Activated naive CD4-positive, alpha-beta T cell treated with anti-CD3 and anti-CD28 coated beads, Interleukin-2, amount 10 ng/mL, durations not matched to agents 7 days and 5 days (primary cell): ENCODE measurements around the gene CASP3.
"Not testable (repeated sequence)": the region's sequence is repeated elsewhere in the genome, so short reads cannot be mapped to it uniquely, and the experiment has no call there.

Experiments used
- CTCF ChIA-PET: fragments of 350-600 bp; sonication (Branson Sonifier 250); formaldehyde crosslinking; loops from one replicate; lab custom pipeline; 2021; ENCODE audit warnings: antibody characterized with exemption; lab: Charles Lee
- DNase-seq: peaks from one replicate; pipeline ENCODE4 v3.0.0-alpha.2; 2020
- H3K27ac Mint-ChIP-seq: one replicate; pipeline ENCODE4 v1.8.0; 2021; ENCODE audit warnings: mild to moderate bottlenecking, moderate library complexity, mixed read lengths
- H3K27me3 Mint-ChIP-seq: one replicate; pipeline ENCODE4 v1.8.0; 2021; ENCODE audit warnings: mild to moderate bottlenecking, mixed read lengths
- H3K36me3 Mint-ChIP-seq: one replicate; pipeline ENCODE4 v1.8.0; 2021; ENCODE audit warnings: mixed read lengths
- H3K4me1 Mint-ChIP-seq: one replicate; pipeline ENCODE4 v1.8.0; 2021; ENCODE audit warnings: mixed read lengths
- H3K4me3 Mint-ChIP-seq: one replicate; pipeline ENCODE4 v1.8.0; 2021; ENCODE audit warnings: mild to moderate bottlenecking, moderate library complexity, mixed read lengths
- H3K9me3 Mint-ChIP-seq: one replicate; pipeline ENCODE4 v1.8.0; 2021; ENCODE audit warnings: mixed read lengths

The CASP3 gene

GRCh38 chr4:184635381-184635780 is 13.9 kb downstream of the CASP3 start:
- CTCF ChIA-PET, result no interaction called here
- no peaks in the 10 kb centered on the region for H3K27me3 Mint-ChIP-seq
- DNase-seq, result no peak
- peaks cover 26% of the 10 kb centered on the region for H3K4me1 Mint-ChIP-seq
- H3K9me3 Mint-ChIP-seq, result no peaks in the 10 kb centered on the region
- no peak overlapping the region for H3K27ac Mint-ChIP-seq
- H3K4me3 Mint-ChIP-seq, result no peak overlapping the region
- peaks cover 67% of the 10 kb centered on the region for H3K36me3 Mint-ChIP-seq

DNA sequence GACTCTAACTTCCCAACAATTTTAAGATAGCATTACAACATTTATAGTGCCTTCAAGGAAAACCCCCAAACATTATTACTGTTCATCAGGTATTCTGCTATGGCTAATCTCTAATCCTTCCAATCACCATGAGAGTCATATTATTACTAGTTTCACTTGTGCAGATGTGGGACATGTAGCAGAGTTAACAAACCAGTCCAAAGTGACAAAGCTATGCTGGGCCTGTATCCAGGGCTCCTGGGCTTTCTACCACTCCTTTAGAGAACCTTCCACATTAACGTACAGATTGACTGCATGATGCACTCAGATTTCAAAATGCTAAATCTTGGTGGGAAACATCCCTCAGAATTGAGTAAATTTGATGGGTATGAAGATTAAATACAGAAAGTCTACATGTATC is 16.4 kb downstream of the CASP3 start:
- Mint-ChIP-seq H3K27me3 (no peaks in the 10 kb centered on the region), H3K9me3 (no peaks in the 10 kb centered on the region), H3K4me1 (peaks cover 4% of the 10 kb centered on the region), H3K36me3 (peaks cover 65% of the 10 kb centered on the region), H3K27ac (no peak overlapping the region), H3K4me3 (no peak overlapping the region)
- DNase-seq, result no peak
- CTCF ChIA-PET, result no interaction called here

- H3K27ac Mint-ChIP-seq, result peak overlapping the region; percentile 21
- no peak overlapping the region for H3K4me3 Mint-ChIP-seq
- H3K4me1 Mint-ChIP-seq, result peaks cover 40% of the 10 kb centered on the region
- DNase-seq, result no peak
- CTCF ChIA-PET, result interaction anchor here (1.2 kb wide), 1 partner anchor 9 kb away, joined by 4 read pairs; no protein-coding TSS in a partner anchor
- H3K36me3 Mint-ChIP-seq, result peaks cover 74% of the 10 kb centered on the region
- H3K27me3 Mint-ChIP-seq, result no peaks in the 10 kb centered on the region
- no peaks in the 10 kb centered on the region for H3K9me3 Mint-ChIP-seq
Measured at GRCh38 chr4:184628103-184628502, 21.1 kb downstream of the CASP3 start.

DNA sequence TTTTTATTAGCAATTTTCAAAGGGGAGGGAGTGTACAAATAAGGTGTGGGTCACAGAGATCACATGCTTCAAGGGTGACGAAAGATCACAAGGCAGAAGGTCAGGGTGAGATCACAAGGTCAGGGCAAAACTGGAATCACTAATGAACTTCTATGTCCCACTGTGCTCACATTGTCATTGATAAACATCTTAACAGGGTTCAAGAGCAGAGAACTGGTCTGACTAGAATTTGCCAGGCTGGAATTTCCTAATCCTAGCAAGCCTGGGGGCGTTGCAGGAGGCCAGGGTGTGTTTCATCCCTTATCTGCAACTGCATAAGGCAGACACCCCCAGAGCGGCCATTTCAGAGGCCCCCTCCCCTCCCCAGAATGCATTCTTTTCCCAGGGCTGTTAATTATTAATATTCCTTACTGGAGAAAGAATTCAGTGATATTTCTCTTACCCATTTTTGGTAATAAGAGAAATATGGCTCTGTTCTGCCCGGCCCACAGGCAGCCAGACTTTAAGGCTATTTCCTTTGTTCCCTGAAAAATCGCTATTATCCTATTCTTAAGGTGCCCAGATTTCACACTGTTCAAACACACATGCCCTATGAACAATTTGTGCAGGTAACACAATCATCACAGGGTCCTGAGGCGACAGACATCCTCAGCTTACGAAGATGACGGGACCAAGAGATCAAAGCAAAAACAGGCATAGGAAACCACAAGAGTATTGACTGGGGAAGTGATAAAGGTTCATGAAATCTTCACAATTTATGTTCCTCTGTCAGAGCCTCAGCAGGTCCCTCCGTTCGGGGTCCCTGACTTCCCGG is 23.3 kb downstream of the CASP3 start:
- DNase-seq, H3K4me3 Mint-ChIP-seq, H3K9me3 Mint-ChIP-seq, H3K27me3 Mint-ChIP-seq, CTCF ChIA-PET: not testable (repeated sequence)
- H3K4me1 Mint-ChIP-seq, result peaks cover 40% of the 10 kb centered on the region
- H3K27ac Mint-ChIP-seq, result peak overlapping the region; percentile 67
- H3K36me3 Mint-ChIP-seq, result peaks cover 67% of the 10 kb centered on the region

DNA sequence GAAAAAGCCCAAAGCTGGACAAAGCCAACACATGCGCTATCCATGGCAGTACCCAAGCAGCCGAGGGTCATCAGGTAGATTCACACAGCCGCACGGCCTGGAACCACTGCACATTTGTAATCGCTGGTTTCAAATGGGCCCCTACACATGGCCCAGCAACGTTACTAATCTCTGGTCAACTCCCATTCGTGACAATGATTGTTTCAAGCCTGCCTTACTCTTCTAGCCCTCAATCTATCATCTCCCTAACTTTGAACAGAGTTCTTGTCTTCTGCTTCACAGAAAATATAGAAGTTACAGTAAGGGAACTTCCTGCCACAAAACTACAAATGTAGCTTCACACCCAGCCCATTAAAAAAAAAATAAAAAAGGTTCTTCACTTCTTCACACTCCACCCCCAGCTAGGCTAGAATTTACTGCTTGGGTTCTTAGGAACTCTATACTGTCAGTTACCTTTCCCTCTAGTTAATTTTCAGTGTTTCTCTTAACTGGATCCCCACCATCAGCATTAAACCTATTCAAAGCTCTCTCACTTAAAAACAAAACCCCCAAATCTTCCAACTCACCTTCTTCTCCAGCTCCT is 24.2 kb downstream of the CASP3 start:
- DNase-seq, result no peak
- CTCF ChIA-PET, result no interaction called here
- Mint-ChIP-seq H3K36me3 (peaks cover 58% of the 10 kb centered on the region), H3K27ac (peak overlapping the region; percentile 67), H3K9me3 (no peaks in the 10 kb centered on the region), H3K4me1 (peaks cover 40% of the 10 kb centered on the region), H3K27me3 (no peaks in the 10 kb centered on the region), H3K4me3 (no peak overlapping the region)

- H3K4me3 Mint-ChIP-seq, CTCF ChIA-PET, H3K27me3 Mint-ChIP-seq, H3K9me3 Mint-ChIP-seq, H3K27ac Mint-ChIP-seq, DNase-seq: not testable (repeated sequence)
- Mint-ChIP-seq H3K36me3 (peaks cover 54% of the 10 kb centered on the region), H3K4me1 (peaks cover 40% of the 10 kb centered on the region)
Measured at GRCh38 chr4:184624504-184624903, 24.7 kb downstream of the CASP3 start.

- H3K27ac Mint-ChIP-seq, result no peak overlapping the region
- peaks cover 30% of the 10 kb centered on the region for H3K36me3 Mint-ChIP-seq
- no peaks in the 10 kb centered on the region for H3K27me3 Mint-ChIP-seq
- DNase-seq, result no peak
- peaks cover 24% of the 10 kb centered on the region for H3K4me1 Mint-ChIP-seq
- no peak overlapping the region for H3K4me3 Mint-ChIP-seq
- no peaks in the 10 kb centered on the region for H3K9me3 Mint-ChIP-seq
- CTCF ChIA-PET, result no interaction called here
Measured at GRCh38 chr4:184621518-184621917, 27.7 kb downstream of the CASP3 start.

DNA sequence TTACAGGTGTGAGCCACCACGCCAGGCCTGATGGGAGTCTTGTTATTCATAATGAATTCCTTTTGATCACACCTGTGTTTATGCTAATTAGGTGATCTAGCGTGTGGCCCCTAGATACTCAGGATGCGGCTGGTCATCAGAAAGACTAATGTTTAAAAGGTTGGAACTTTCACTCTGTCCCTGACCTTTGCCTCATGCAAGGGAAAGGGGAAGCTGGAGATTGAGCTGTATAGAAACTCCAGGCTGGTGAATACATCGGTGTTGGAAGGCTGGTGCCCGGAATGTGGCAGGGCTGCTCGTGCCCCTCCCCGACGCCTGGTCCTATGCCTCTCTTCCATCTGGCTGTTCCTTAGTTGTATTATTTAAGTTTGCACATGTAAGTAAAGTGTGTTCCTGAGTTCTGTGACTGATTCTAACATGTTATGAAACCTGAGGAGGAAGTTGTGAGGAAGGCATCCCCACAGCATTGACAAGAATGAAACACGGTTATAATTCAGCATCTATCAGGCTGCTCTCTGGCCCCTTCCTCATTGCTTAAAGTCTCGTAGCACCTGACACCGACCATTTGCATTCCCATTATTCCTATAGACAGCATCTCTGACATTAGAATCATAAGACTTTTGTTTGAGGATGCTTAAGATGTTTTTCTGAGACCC is 28.9 kb downstream of the CASP3 start:
- Mint-ChIP-seq H3K4me3 (no peak overlapping the region), H3K27ac (no peak overlapping the region), H3K4me1 (peaks cover 12% of the 10 kb centered on the region), H3K9me3 (peaks cover 1% of the 10 kb centered on the region), H3K36me3 (peaks cover 21% of the 10 kb centered on the region), H3K27me3 (no peaks in the 10 kb centered on the region)
- CTCF ChIA-PET, result no interaction called here
- no peak for DNase-seq

GRCh38 chr4:184617600-184618196 is 31.5 kb downstream of the CASP3 start:
- Mint-ChIP-seq H3K4me1 (no peaks in the 10 kb centered on the region), H3K36me3 (peaks cover 6% of the 10 kb centered on the region), H3K27ac (no peak overlapping the region), H3K27me3 (no peaks in the 10 kb centered on the region), H3K4me3 (no peak overlapping the region), H3K9me3 (peaks cover 18% of the 10 kb centered on the region)
- no peak for DNase-seq
- CTCF ChIA-PET, result no interaction called here

DNA sequence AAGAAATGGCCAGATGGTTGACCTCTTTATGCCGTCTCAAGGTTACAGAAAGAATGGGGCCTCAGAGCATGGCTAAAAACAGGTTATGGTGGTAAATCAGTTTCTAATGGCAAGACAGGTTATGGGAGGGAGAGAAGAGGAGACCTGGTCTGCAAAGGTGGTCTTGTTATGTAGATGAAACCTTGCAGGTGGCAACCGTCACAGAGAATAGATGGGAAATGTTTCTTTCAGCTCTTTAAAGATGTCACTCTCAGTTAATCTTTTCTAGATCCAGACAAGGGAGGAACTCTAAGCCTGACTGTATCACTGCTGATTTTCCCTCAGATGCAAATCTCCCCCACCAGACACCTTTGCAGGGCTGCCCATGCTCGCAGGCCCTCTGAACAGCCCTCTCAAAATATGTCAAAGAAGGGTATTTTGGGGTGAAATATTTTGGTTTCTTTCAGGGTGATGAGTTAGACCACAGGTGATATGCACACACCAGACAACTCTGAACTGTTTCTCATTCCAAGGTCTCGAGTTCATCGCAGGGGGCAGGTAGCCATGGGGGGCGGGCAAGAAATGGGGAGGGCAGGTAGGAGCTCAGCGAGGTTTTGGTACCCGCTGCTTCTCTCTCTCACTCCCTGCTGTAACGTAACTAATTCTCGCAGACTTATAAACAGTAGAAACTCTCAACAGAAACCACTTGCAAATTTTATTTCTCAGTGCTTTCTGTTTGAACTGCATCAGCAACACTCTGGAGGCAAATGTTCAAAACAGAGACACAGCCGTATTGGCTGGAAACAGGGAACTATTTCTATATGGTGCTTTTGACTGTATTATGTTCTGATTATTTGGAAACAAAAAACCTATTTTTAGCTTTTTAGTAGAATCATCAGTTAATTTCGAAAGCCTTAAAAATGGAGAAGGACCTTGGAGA is 32.4 kb downstream of the CASP3 start:
- Mint-ChIP-seq H3K9me3 (peaks cover 18% of the 10 kb centered on the region), H3K4me3 (no peak overlapping the region), H3K4me1 (no peaks in the 10 kb centered on the region), H3K27me3 (no peaks in the 10 kb centered on the region), H3K27ac (no peak overlapping the region), H3K36me3 (peaks cover 4% of the 10 kb centered on the region)
- no peak for DNase-seq
- CTCF ChIA-PET, result no interaction called here

GRCh38 chr4:184616168-184616567 is 33.1 kb downstream of the CASP3 start:
- peaks cover 18% of the 10 kb centered on the region for H3K9me3 Mint-ChIP-seq
- H3K4me3 Mint-ChIP-seq, H3K4me1 Mint-ChIP-seq, H3K36me3 Mint-ChIP-seq, DNase-seq, CTCF ChIA-PET, H3K27ac Mint-ChIP-seq, H3K27me3 Mint-ChIP-seq: not testable (repeated sequence)

- Mint-ChIP-seq H3K27ac (no peak overlapping the region), H3K4me3 (no peak overlapping the region), H3K36me3 (peaks cover 4% of the 10 kb centered on the region), H3K4me1 (no peaks in the 10 kb centered on the region), H3K9me3 (peaks cover 18% of the 10 kb centered on the region), H3K27me3 (no peaks in the 10 kb centered on the region)
- CTCF ChIA-PET, result no interaction called here
- DNase-seq, result no peak
Measured at GRCh38 chr4:184614509-184614908, 34.7 kb downstream of the CASP3 start.

DNA sequence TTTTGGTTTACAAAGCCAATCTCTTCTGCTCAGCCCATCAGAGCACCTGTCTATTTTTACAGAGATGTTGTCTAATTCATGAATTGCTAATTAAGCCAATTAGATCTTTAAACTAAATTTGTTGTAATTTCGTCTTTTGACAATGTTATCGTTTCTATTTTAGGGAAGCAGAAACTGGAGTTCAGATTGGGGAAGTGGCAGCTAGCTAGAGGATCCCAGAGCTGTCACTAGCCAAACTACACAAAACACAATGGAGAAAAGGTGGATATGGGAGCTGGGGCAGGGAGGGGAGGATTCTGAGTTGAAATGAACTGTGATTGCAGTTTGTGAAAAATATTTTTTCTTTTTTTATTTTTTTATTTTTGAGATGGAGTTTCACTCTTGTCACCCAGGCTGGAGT is 35.8 kb downstream of the CASP3 start:
- Mint-ChIP-seq H3K27me3 (no peaks in the 10 kb centered on the region), H3K4me1 (no peaks in the 10 kb centered on the region), H3K4me3 (no peak overlapping the region), H3K36me3 (peaks cover 4% of the 10 kb centered on the region), H3K27ac (no peak overlapping the region), H3K9me3 (peaks cover 18% of the 10 kb centered on the region)
- DNase-seq, result no peak
- CTCF ChIA-PET, result no interaction called here

DNA sequence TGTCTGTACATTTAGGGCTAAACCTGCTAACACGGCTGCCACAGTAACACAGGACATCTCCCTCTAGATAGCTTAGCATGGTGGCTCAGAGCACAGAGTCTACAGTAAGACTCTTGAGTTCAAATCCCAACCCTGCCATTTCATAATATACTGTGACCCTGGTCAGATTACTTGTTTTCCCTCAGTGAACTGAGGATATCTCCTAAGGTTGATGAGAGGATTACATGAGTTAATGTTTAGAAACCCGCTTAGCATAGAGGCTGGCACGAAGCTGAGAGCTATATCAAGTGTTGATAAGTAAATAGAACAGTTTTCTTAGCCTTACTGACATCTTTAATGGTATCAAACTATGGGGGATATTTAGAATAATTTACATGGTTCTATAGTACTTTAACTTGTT is 37.2 kb downstream of the CASP3 start:
- DNase-seq, result no peak
- Mint-ChIP-seq H3K4me3 (no peak overlapping the region), H3K9me3 (peaks cover 25% of the 10 kb centered on the region), H3K27me3 (no peaks in the 10 kb centered on the region), H3K36me3 (peaks cover 4% of the 10 kb centered on the region), H3K27ac (no peak overlapping the region), H3K4me1 (no peaks in the 10 kb centered on the region)
- CTCF ChIA-PET, result no interaction called here
